ENCODE data around the gene CCL16.
"Not testable (repeated sequence)": the region's sequence is repeated elsewhere in the genome, so short reads cannot be mapped to it uniquely, and the experiment has no call there.

CCL16 gene, protein sequence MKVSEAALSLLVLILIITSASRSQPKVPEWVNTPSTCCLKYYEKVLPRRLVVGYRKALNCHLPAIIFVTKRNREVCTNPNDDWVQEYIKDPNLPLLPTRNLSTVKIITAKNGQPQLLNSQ

DNA sequence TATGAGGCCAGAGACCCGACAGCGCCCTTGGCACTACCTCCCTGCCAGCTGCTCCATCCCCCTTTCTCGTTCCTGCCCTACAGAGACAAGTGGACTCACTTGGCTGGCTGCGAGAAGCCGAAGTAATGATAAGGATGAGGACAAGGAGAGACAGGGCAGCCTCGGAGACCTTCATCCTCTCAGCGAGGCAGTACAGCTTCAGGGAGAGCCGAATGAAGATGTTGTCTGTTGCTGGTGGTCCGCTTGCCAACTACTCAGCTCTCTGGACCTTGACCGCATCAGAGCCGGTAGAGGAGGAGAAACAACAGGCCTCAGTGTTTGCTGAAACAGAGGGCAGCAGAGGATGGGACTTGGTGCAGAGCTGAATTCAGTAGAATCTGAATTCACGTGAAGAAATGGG is at the start of gene CCL16:
Gene CCL16 (minus strand): TSS at position 252 of the 400 bp plus-strand sequence. CDS start 77 bp downstream, at position 175.
- no peak for DNase-seq (ENCODE audit: low read depth)

DNA sequence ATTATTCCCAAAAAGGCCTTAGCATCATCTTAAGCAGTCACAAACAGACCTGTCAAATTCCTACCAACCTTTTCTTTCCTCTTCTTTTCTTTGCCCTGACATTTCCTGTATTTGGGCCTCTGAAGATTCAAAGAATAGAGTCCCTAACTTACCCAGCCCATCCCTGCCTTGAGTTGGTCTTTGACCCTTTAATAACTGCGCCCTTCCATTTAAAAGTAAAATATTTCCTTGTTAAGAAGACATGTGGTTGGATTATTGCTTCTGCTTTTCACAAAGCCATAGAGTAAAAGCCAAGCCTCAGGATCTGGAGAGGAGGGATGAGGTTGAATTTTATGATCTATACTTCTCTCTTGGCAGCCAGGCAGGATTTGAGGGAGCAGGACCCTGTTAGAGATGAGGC is 49.7 kb upstream of the CCL16 start:
- no peak for DNase-seq (ENCODE audit: low read depth)

DNA sequence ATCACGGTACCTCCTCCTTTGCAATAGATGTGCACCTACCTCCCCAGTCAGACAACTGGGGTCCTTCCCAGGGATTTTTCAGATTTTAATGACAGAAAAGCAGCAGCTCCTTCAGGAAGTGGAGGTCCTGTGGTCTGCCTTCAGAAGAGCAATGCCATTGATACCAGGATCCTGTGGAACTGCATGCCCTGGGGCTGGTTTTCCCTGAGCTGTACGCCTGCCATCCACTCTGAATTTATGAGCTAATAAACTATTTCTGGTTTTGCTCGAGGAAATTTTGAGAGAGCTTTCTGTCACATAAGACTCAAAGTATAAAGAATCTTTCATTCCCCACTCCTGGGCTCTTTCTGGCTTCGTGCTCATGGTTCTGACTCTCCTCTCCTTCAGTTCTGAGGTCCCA is 46.5 kb upstream of the CCL16 start:
- DNase-seq (ENCODE audit: low read depth), result no peak

DNA sequence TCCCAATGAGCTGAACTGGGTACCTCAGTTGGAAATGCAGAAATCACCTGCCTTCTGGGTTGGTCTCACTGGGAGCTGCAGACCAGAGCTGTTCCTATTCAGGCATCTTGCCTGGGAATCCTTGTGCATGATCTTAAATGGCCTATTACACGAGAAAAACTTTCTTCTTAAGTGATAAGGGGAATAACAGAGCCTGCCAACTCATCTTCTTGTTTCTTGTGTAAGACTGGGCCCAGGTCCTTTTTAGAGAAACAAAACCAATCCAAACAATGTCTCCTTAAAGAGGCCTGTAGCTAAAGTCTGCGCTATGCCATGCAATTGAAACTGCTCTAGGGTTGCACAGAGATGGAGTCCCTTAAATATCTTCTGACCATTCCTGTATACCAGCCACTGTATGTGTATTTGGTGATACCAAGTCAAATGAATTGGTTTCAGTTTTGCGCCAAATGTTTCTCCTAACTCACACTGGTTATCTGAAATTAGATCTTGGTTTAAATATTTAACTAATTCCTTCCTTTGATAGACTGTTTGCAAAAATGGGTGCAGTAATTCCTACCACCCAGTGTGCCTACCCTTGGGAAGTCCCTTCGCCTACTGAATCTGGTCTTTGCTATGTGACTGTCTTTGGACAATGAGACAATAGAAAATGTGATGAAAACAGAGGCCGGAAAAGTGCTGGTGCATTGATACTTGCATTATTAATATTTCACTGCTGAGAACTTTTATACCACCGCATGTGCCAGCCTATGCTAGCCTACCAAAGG is 43.0 kb upstream of the CCL16 start:
- DNase-seq (ENCODE audit: low read depth), result no peak

GRCh38 chr17:36019423-36019822 is 38.1 kb upstream of the CCL16 start:
- DNase-seq (ENCODE audit: low read depth), result no peak

- DNase-seq (ENCODE audit: low read depth), result no peak
Observed at GRCh38 chr17:36017799-36018198, 36.5 kb upstream of the CCL16 start, which contains the start of gene CCL23. Gene CCL23 (minus strand): TSS chr17:36017972. CDS start chr17:36017897, 75 bp downstream.

DNA sequence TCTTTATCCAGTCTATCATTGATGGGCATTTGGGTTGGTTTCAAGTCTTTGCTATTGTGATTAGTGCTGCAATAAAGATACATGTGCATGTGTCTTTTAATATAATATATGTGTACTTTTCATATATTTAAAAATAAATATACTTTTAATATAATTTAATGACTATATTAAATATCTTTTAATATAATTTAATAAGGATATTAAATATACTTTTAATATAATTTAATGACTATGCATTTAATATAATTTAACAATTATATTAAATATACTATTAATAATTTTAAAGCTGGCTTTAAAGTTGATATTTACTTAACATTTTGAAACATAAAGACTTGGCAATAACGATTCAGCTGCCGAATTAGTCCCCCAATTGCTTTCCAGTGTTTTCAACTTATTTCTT is 35.3 kb upstream of the CCL16 start:
- no peak for DNase-seq (ENCODE audit: low read depth)

DNA sequence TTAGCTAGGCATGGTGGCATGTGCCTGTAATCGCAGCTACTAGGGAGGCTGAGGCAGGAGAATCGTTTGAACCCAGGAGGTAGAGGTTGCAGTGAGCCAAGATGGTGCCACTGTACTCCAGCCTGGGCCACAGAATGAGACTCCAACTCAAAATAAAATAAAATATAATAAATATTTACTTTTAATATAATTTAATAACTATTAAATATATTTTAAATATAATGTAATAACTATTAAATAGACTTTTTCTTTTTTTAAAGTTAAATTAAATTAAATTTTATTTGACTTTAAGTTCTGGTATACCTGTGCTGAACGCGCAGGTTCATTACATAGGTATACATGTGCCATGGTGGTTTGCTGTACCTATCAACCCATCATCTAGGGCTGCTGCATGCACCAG is 34.6 kb upstream of the CCL16 start:
- not testable (repeated sequence) for DNase-seq (ENCODE audit: low read depth)

DNA sequence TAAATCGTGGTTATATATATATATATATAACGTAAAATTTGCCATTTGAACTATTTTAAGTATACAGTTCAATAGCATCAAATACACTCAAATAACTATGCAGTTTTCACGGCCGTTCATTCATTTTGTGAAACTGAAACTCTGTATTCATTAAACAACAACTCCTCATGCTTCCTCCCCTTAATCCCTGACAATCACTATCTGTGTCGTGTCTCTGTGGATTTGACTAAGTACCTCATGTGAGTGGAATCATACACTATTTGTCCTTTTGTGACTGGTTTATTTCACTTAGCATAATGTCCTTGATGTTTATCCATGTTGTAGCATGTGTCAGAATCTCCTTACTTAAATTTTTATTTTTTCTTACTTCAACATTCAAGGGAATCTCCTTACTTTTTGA is 33.6 kb upstream of the CCL16 start:
- DNase-seq (ENCODE audit: low read depth), result no peak

- no peak for DNase-seq (ENCODE audit: low read depth)
Observed at GRCh38 chr17:36011201-36011600, 29.9 kb upstream of the CCL16 start.

DNA sequence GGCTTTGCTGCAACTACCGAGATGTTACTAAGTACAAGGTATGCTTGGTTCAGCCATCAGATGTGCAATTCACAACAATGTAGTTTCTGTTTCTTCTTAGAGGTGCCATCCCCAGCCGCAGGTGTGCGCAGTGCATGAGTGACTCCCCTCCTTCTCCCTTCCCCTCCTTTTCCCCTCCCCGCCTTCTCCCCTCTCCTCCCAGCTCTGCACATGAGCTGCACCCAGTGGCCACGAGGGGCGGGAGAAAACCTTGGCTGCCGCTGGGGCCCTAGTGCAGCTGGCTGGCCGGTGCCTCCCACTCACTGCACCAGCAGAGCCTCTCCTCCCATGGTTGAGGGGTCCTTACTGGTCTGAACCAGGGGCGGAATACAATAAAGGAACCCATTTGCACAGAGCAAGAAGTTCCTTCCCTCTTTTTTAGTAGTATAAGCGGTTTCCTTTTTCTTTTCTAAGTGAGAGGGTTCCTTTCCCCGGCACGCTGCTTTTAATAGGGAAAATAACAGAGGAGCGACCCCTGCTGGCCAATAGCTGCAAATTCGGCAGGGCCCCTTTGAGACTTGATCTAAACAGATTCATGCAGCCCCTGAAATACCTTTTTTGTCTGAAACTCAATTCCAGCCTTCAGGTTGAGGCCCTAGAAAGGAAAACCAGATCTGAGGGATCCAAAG is 27.8 kb upstream of the CCL16 start:
- no peak for DNase-seq (ENCODE audit: low read depth)

DNA sequence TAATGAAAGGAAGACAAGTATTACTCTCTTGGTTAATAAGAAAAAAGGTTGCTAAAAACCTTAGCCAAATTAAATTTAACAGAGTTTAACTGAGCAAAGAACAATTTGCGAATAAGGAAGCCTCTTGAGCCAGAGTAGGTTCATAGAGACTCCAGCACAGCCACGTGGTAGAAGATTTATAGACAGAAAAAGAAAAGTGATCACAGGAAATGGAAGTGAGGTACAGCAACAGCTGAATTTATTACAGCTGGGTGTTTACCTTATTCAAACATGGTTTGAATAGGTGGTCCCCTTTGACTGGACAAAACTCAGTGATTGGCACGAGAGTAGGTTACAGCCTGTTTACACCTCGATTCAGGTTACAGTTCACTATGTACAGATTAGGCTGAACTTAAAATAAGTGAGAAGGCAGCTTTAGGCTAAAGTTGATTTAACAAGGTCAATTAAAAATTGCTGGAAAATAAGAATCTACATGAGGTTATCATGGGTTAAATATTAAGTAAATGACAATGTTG is 23.4 kb upstream of the CCL16 start:
- DNase-seq (ENCODE audit: low read depth), result no peak

- DNase-seq (ENCODE audit: low read depth), result no peak
Observed at GRCh38 chr17:36002631-36003030, 21.3 kb upstream of the CCL16 start.

- DNase-seq (ENCODE audit: low read depth), result no peak
Observed at GRCh38 chr17:36001862-36002603, 20.7 kb upstream of the CCL16 start.

- DNase-seq (ENCODE audit: low read depth), result no peak
Observed at GRCh38 chr17:36001110-36001771, 19.9 kb upstream of the CCL16 start, which contains the start of gene CCL15. Gene CCL15 (minus strand): TSS chr17:36001553. CDS start chr17:36001492, 61 bp downstream.

DNA sequence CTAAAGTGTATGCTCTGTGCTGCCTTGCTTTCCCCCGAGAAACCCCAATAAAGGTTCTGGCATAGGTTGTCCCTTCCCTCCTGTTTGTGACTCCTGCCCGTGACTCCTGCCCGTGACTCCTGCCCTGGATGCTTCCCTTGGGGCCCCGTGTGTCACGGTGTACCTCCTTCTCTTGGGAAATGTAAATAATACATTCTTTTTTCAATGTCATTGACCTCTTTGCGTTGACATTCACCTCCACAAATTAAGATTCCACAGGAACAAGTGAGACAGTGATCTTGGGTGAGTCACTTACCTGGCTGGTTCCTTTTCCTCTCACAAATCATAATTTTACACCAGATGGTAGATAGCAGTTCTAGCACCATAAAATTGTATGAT is 19.4 kb upstream of the CCL16 start:
- no peak for DNase-seq (ENCODE audit: low read depth)

DNA sequence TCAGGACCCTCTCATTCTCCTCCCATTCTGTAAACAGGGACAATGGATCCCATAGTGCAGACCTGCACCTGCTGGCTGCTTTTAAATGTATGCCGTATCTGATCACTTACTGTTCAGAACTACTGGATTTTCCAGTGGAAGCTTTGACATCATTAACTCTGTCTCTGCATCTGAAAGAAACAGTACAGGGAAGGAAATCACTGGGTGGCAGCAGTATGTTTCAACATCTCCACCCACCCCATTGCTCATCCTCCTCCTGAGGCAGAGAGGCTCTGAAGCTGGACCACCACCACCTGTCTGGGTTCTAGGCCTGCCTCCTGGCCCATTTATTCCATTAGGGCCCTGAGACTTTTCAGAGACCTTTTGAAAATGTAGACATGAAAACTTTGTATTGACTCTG is 17.5 kb upstream of the CCL16 start:
- no peak for DNase-seq (ENCODE audit: low read depth)

GRCh38 chr17:35998018-35998545 is 16.8 kb upstream of the CCL16 start:
- no peak for DNase-seq (ENCODE audit: low read depth)

DNA sequence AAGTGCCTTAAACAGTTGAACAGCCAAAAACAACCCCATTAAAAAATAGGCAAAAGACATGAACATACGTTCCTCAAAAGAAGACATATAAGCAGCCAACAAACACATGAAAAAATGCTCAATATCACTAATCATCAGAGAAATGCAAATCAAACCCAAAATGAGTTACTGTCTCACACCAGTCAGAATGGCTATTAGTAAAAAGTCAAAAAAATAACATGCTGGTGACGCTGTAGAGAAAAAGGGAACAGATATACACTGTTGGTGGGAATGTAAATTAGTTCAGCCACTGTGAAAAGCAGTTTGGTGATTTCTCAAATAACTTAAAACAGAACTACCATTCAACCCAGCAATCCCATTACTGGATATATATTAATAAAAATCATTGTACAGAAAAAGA is 14.0 kb upstream of the CCL16 start:
- not testable (repeated sequence) for DNase-seq (ENCODE audit: low read depth)

GRCh38 chr17:35991075-35991474 is 9.8 kb upstream of the CCL16 start:
- DNase-seq (ENCODE audit: low read depth), result no peak

- DNase-seq (ENCODE audit: low read depth), result no peak
Observed at GRCh38 chr17:35988164-35988563, 6.9 kb upstream of the CCL16 start.

DNA sequence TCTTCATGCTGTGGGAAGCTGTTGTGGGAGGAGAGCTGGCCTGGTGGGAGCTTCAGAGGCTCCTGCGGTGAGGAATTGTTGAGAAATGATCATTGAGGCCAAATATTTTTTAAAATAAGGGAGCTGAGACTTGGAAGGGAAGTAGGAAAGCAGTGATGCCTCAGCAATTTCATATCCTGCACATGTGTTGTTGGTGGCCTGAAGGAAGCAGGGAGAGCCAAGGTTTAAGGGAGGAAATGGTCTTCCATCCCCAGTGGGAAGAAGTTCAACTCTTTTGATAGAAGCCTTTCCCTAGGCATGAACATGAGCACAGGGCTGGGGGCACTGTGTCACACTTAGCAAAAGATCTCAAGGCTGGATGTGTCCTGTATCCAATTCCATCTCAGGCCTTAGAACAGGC is 5.3 kb upstream of the CCL16 start, which contains the start of gene CCL14:
Gene CCL14 (minus strand): TSS at position 87 of the 400 bp plus-strand sequence. CDS start 80 bp downstream, at position 7.
- DNase-seq (ENCODE audit: low read depth), result no peak
